GM06990 (cell line): ENCODE results near the gene APC.

Experiments used
- DNase-seq: peaks from one replicate; pipeline ENCODE4 v3.0.0-alpha.2; 2011; ENCODE audit not compliant: insufficient read length; ENCODE audit errors: extremely low read depth
- H3K27me3 ChIP-seq: replicated peaks from 2 replicates; pipeline ENCODE4 v1.6.0; 2011; ENCODE audit warnings: low read length; ENCODE audit not compliant: control insufficient read depth, insufficient read depth
- H3K36me3 ChIP-seq: 2 replicates; pipeline ENCODE4 v1.5.1; 2011; ENCODE audit warnings: low read length; ENCODE audit not compliant: control insufficient read depth, insufficient read depth
- H3K4me3 ChIP-seq: replicated peaks from 2 replicates; pipeline ENCODE4 v1.5.1; 2011; ENCODE audit warnings: low read depth, mild to moderate bottlenecking, control low read depth, low read length
- CTCF ChIP-seq: IDR thresholded peaks from 2 replicates; pipeline ENCODE4 v1.5.1; 2011; ENCODE audit warnings: low read length, control low read depth, mild to moderate bottlenecking, inconsistent platforms; ENCODE audit not compliant: insufficient read depth, poor library complexity, severe bottlenecking

Gene APC

GRCh38 chr5:112823656-112824055 is 86.0 kb downstream of the APC start:
- Histone ChIP-seq H3K36me3 (peaks cover 5% of the 10 kb centered on the region), H3K4me3 (no peak overlapping the region), H3K27me3 (no peaks in the 10 kb centered on the region)
- DNase-seq = no peak
- no peak for TF ChIP-seq CTCF

GRCh38 chr5:112824197-112824596 is 86.5 kb downstream of the APC start:
- peaks cover 3% of the 10 kb centered on the region for H3K36me3 ChIP-seq
- no peak for TF ChIP-seq CTCF
- DNase-seq = no peak
- H3K27me3 ChIP-seq = no peaks in the 10 kb centered on the region
- H3K4me3 ChIP-seq = no peak overlapping the region

GRCh38 chr5:112830378-112830777 is 92.7 kb downstream of the APC start:
- Histone ChIP-seq H3K27me3 (no peaks in the 10 kb centered on the region), H3K4me3 (no peak overlapping the region), H3K36me3 (no peaks in the 10 kb centered on the region; the same call in 1 of the 2 replicates)
- no peak for TF ChIP-seq CTCF
- no peak for DNase-seq

- no peak for TF ChIP-seq CTCF
- DNase-seq = no peak
- H3K4me3 ChIP-seq = no peak overlapping the region
- no peaks in the 10 kb centered on the region for H3K27me3 ChIP-seq
- peaks cover 3% of the 10 kb centered on the region for H3K36me3 ChIP-seq
Observed at GRCh38 chr5:112833971-112834370, 96.3 kb downstream of the APC start.

- no peak for DNase-seq
- peaks cover 1% of the 10 kb centered on the region for H3K36me3 ChIP-seq
- no peaks in the 10 kb centered on the region for H3K27me3 ChIP-seq
- no peak for TF ChIP-seq CTCF
- H3K4me3 ChIP-seq = no peak overlapping the region
Observed at GRCh38 chr5:112844489-112844888, 106.8 kb downstream of the APC start.

GRCh38 chr5:112846556-112846955 is 108.9 kb downstream of the APC start:
- no peak for TF ChIP-seq CTCF
- H3K27me3 ChIP-seq = no peaks in the 10 kb centered on the region
- DNase-seq = no peak
- no peak overlapping the region for H3K4me3 ChIP-seq
- no peaks in the 10 kb centered on the region for H3K36me3 ChIP-seq
